Esophagus squamous epithelium (tissue), 4 donors: ENCODE measurements around the gene PTPRN2.

Experiments
- POLR2A ChIP-seq, 4 donors: fragments of 450-650 bp; IDR thresholded peaks; one replicate each; pipeline ENCODE4 v1.6.1; 2017; ENCODE audit warnings: antibody characterized with exemption in 4 of 4, mild to moderate bottlenecking in 4 of 4, moderate library complexity in 3 of 4
- TF ChIP-seq, protein P1 (sequence below), 6 experiments: fragments of 450-650 bp in 4 of 6; fragments of 200-600 bp in 2 of 6; sonication (generic) in 2 of 6; IDR thresholded peaks; one replicate each; pipeline ENCODE4 v1.5.1; 2016 to 2019; ENCODE audit warnings: antibody characterized with exemption in 6 of 6, mild to moderate bottlenecking in 4 of 6, moderate library complexity in 4 of 6

DNA sequence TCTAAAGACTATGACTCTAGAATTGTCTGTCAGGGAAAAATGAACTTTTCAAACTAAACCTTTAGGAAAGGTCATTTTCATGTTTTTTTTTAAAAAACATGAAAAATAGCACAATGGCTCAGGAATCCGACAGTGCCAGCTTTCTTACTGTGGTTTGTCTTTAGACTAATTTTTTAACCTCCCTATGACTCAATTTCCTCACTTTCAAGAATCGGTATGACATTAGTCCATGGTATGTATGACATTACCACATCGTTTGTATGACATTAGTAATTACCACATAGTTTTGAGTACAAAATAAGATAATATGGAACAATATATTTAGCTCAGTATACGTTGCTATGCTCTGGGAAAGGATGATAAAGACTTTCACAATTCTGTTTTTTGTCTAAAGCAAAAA is 383.2 kb downstream of the PTPRN2 start:
- TF ChIP-seq, protein P1, sequence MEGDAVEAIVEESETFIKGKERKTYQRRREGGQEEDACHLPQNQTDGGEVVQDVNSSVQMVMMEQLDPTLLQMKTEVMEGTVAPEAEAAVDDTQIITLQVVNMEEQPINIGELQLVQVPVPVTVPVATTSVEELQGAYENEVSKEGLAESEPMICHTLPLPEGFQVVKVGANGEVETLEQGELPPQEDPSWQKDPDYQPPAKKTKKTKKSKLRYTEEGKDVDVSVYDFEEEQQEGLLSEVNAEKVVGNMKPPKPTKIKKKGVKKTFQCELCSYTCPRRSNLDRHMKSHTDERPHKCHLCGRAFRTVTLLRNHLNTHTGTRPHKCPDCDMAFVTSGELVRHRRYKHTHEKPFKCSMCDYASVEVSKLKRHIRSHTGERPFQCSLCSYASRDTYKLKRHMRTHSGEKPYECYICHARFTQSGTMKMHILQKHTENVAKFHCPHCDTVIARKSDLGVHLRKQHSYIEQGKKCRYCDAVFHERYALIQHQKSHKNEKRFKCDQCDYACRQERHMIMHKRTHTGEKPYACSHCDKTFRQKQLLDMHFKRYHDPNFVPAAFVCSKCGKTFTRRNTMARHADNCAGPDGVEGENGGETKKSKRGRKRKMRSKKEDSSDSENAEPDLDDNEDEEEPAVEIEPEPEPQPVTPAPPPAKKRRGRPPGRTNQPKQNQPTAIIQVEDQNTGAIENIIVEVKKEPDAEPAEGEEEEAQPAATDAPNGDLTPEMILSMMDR (IDR thresholded peaks at IDR 0.05): no peak
- no peak for TF ChIP-seq POLR2A (IDR thresholded peaks at IDR 0.05)
